K562 (cell line): ENCODE results near the gene NCBP2. TPM values are rescaled to one million over a fixed set of nuclear protein-coding genes. Genes with fewer than 3 reads are reported as not detected.
A peak's percentile ranks its signal among the peaks of the same experiment; 100 is the strongest.

Experiments used
- ASH1L ChIP-seq: fragments of 450-650 bp; IDR thresholded peaks from 2 replicates; pipeline ENCODE4 v1.6.1; 2018; ENCODE audit warnings: borderline replicate concordance, mild to moderate bottlenecking, low read depth; ENCODE audit not compliant: partially characterized antibody
- BCOR ChIP-seq: fragments of 450-650 bp; IDR thresholded peaks from 2 replicates; pipeline ENCODE4 v1.6.1; 2016
- CEBPG ChIP-seq, 3 experiments: fragments of 200-800 bp in 1 of 3; sonication (Bioruptor generic) in 1 of 3; sonication (generic) in 1 of 3; formaldehyde crosslinking in 1 of 3; IDR thresholded peaks in 2 of 3; conservative IDR thresholded peaks in 1 of 3; 2 replicates each; pipeline versions ENCODE4 v1.6.1 to v1.8.0; 2016 to 2022; ENCODE audit warnings: missing compliant biosample characterization in 2 of 3, missing genetic modification characterization in 2 of 3, mild to moderate bottlenecking in 1 of 3, missing genetic modification reagents in 1 of 3
- EZH2 ChIP-seq: IDR thresholded peaks from 2 replicates; pipeline ENCODE4 v1.6.1; 2012; ENCODE audit warnings: low read depth, mild to moderate bottlenecking, inconsistent platforms, low read length, borderline replicate concordance
- HDAC1 ChIP-seq, 2 experiments: fragments of 450-650 bp; IDR thresholded peaks; 2 replicates each; pipeline ENCODE4 v1.6.1; 2016 to 2017; ENCODE audit warnings: inconsistent platforms in 1 of 2, mild to moderate bottlenecking in 1 of 2, moderate library complexity in 1 of 2
- HDAC8 ChIP-seq: fragments of 450-650 bp; IDR thresholded peaks from 2 replicates; pipeline ENCODE4 v1.6.1; 2016; ENCODE audit warnings: mild to moderate bottlenecking, missing genetic modification characterization, moderate library complexity, missing compliant biosample characterization
- RAD21 ChIP-seq, 2 experiments: fragments of 250-450 bp in 1 of 2; fragments of 450-650 bp in 1 of 2; sonication (Bioruptor Pico) in 1 of 2; formaldehyde crosslinking in 1 of 2; IDR thresholded peaks in 1 of 2; conservative IDR thresholded peaks in 1 of 2; 2 replicates each; pipeline versions ENCODE4 v1.4.0 to v1.8.0; 2020 to 2022; ENCODE audit warnings: mild to moderate bottlenecking in 2 of 2, moderate library complexity in 1 of 2
- RAD51 ChIP-seq: fragments of 450-650 bp; IDR thresholded peaks from 2 replicates; pipeline ENCODE4 v1.7.1; 2016; ENCODE audit warnings: low read depth, mild to moderate bottlenecking, borderline replicate concordance
- RBM17 ChIP-seq: fragments of 200-400 bp; formaldehyde crosslinking; IDR thresholded peaks from 2 replicates; pipeline ENCODE4 v1.6.1; 2017; ENCODE audit warnings: low read depth, mild to moderate bottlenecking, low read length, borderline replicate concordance
- SMC3 ChIP-seq: conservative IDR thresholded peaks from 2 replicates; pipeline ENCODE4 v1.6.1; 2011; ENCODE audit warnings: low read depth, low read length, improper control_type of control experiment; ENCODE audit not compliant: insufficient read depth
- TFAM ChIP-seq: fragments of 250-450 bp; sonication (Bioruptor Pico); conservative IDR thresholded peaks from 2 replicates; pipeline ENCODE4 v1.5.0; 2021; ENCODE audit warnings: mild to moderate bottlenecking, moderate library complexity
- YY1 ChIP-seq, 3 experiments: IDR thresholded peaks; 2 replicates each; pipeline ENCODE4 v1.6.1; 2011; ENCODE audit warnings: low read length in 2 of 3, mild to moderate bottlenecking in 2 of 3, moderate library complexity in 2 of 3, borderline replicate concordance in 1 of 3, control low read depth in 1 of 3, low read depth in 1 of 3; ENCODE audit not compliant: insufficient read depth in 3 of 3, insufficient replicate concordance in 2 of 3, control insufficient read depth in 1 of 3, insufficient read length in 1 of 3; ENCODE audit errors: extremely low read depth in 1 of 3
- ZNF592 ChIP-seq: fragments of 450-650 bp; IDR thresholded peaks from 2 replicates; pipeline ENCODE4 v1.6.1; 2017; ENCODE audit warnings: antibody characterized with exemption, mild to moderate bottlenecking
- polyA plus RNA-seq, 8 experiments: library from polyadenylated mRNA; depleted of rRNA in 4 of 8; stranded (reverse) in 5 of 8; unstranded in 3 of 8; fragments of >200 nt; fragmentation: Nextera tagmentation in 2 of 8; fragmentation: Illumina TruSeq in 1 of 8; extraction: Ambion mirVana in 2 of 8; extraction: Trizol in 1 of 8; gene quantifications; 2 replicates each; pipeline versions ENCODE4 v1.2.1 to v1.2.3, GENCODE V29; 2011 to 2014; ENCODE audit warnings: inconsistent platforms in 1 of 8, missing spikeins in 1 of 8
- total RNA-seq, 7 experiments: library from RNA; depleted of rRNA in 6 of 7; stranded (reverse); fragments of >200 nt in 6 of 7; fragmentation: Illumina TruSeq in 2 of 7; extraction: Trizol in 2 of 7; gene quantifications; 2 replicates each; pipeline versions ENCODE4 v1.2.1 to v1.2.3, GENCODE V29; 2011 to 2021; ENCODE audit warnings: low replicate concordance in 1 of 7
- TF ChIP-seq, protein P1 (sequence below): fragments of 150-350 bp; IDR thresholded peaks from 2 replicates; pipeline ENCODE4 v1.6.1; 2014; ENCODE audit warnings: low read depth, mild to moderate bottlenecking, low read length, borderline replicate concordance
- TF ChIP-seq, protein P2 (sequence below): sonication (generic); formaldehyde crosslinking; IDR thresholded peaks from 2 replicates; pipeline ENCODE4 v1.5.0; 2020; ENCODE audit warnings: missing genetic modification reagents

The NCBP2 gene
- total and polyA plus RNA-seq, 9 of the 15 experiments (the other 6 are each of a cell fraction or from before 2014, with no cell fraction given), result 56.4 to 102 (median 82.3) TPM

- TF ChIP-seq YY1 (IDR thresholded peaks at IDR 0.05; ENCODE audit: borderline replicate concordance in 1 of 3, control insufficient read depth in 1 of 3, extremely low read depth in 1 of 3, insufficient read depth in 3 of 3, insufficient read length in 1 of 3, insufficient replicate concordance in 2 of 3, low read depth in 1 of 3, low read length in 2 of 3) (peak; percentile 44 to 89 (median 80)), RBM17 (no peak), RAD21 (CRISPR knock-in tag; conservative IDR thresholded peaks at IDR 0.05 in 1 of 2, IDR thresholded peaks at IDR 0.05 in 1 of 2) (peak; percentile 52 to 62), CEBPG (CRISPR knock-in tag; IDR thresholded peaks at IDR 0.05) (0 out of 2 replicates have a peak, but pooled peaks have one; percentile 54), CEBPG (tag; conservative IDR thresholded peaks at IDR 0.05 in 1 of 2, IDR thresholded peaks at IDR 0.05 in 1 of 2) (no peak), ASH1L (peak; percentile 72), ZNF592 (0 out of 2 replicates have a peak, but pooled peaks have one; percentile 40), BCOR (peak; percentile 43; the same call in 1 of the 2 replicates), TFAM (no peak), HDAC8 (tag) (no peak), EZH2 (no peak), SMC3 (peak; percentile 58), HDAC1 (IDR thresholded peaks at IDR 0.05) (peak in 1 of 2 experiments; percentile 94; a peak in 2 of 4 replicates), RAD51 (no peak)
- TF ChIP-seq, protein P1, sequence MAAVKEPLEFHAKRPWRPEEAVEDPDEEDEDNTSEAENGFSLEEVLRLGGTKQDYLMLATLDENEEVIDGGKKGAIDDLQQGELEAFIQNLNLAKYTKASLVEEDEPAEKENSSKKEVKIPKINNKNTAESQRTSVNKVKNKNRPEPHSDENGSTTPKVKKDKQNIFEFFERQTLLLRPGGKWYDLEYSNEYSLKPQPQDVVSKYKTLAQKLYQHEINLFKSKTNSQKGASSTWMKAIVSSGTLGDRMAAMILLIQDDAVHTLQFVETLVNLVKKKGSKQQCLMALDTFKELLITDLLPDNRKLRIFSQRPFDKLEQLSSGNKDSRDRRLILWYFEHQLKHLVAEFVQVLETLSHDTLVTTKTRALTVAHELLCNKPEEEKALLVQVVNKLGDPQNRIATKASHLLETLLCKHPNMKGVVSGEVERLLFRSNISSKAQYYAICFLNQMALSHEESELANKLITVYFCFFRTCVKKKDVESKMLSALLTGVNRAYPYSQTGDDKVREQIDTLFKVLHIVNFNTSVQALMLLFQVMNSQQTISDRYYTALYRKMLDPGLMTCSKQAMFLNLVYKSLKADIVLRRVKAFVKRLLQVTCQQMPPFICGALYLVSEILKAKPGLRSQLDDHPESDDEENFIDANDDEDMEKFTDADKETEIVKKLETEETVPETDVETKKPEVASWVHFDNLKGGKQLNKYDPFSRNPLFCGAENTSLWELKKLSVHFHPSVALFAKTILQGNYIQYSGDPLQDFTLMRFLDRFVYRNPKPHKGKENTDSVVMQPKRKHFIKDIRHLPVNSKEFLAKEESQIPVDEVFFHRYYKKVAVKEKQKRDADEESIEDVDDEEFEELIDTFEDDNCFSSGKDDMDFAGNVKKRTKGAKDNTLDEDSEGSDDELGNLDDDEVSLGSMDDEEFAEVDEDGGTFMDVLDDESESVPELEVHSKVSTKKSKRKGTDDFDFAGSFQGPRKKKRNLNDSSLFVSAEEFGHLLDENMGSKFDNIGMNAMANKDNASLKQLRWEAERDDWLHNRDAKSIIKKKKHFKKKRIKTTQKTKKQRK, result no peak
- TF ChIP-seq, protein P2, sequence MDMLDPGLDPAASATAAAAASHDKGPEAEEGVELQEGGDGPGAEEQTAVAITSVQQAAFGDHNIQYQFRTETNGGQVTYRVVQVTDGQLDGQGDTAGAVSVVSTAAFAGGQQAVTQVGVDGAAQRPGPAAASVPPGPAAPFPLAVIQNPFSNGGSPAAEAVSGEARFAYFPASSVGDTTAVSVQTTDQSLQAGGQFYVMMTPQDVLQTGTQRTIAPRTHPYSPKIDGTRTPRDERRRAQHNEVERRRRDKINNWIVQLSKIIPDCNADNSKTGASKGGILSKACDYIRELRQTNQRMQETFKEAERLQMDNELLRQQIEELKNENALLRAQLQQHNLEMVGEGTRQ (CRISPR knock-in tag), result no peak
Observed at GRCh38 chr3:196942226-196942914, at the start of gene NCBP2 (continued).
